ENCODE measurements around the gene SHOC1. TPM values are rescaled to one million over a fixed set of nuclear protein-coding genes. Genes with fewer than 3 reads are reported as not detected.

SHOC1 gene
- total and polyA plus RNA-seq, 10 donors: 0.07 TPM; not detected in 9

GRCh38 chr9:111805830-111806241 lies 11.1 kb upstream of the SHOC1 start:
- 61 to 80% (median 68%) methylated on average over 4 of the region's 4 CpGs for WGBS, 5 donors
- Histone ChIP-seq H3K9me3 (no peaks in the 10 kb centered on the region), H3K27ac (no peak overlapping the region), H3K36me3 (no peaks in the 10 kb centered on the region), H3K4me1 (peaks cover 0 to 12% (median 3%) of the 10 kb centered on the region in 6 donors), H3K27me3 (replicated peaks in 1 of 7) (no peaks in the 10 kb centered on the region), H3K4me3 (no peak overlapping the region)
- no peak for TF ChIP-seq CTCF (IDR thresholded peaks at IDR 0.05 in 8 of 11, conservative IDR thresholded peaks at IDR 0.05 in 3 of 11)
- no peak for TF ChIP-seq POLR2A (IDR thresholded peaks at IDR 0.05)
- no peak for TF ChIP-seq POLR2AphosphoS5 (IDR thresholded peaks at IDR 0.05)
- no peak for DNase-seq
- intact Hi-C loops (cut with DNase I; ENCODE audit: low total_unique reads): no loop called here

GRCh38 chr9:111805262-111805661 lies 10.5 kb upstream of the SHOC1 start:
- H3K36me3 ChIP-seq: no peaks in the 10 kb centered on the region
- DNase-seq: no peak
- intact Hi-C loops (cut with DNase I; ENCODE audit: low total_unique reads): no loop called here
- H3K9me3 ChIP-seq: no peaks in the 10 kb centered on the region
- H3K27me3 ChIP-seq (replicated peaks in 1 of 7): no peaks in the 10 kb centered on the region
- H3K4me1 ChIP-seq: peaks cover 0 to 13% (median 3%) of the 10 kb centered on the region in 6 donors
- 95 to 100% (median 96%) methylated on average over 2 of the region's 2 CpGs for WGBS, 5 donors
- H3K4me3 ChIP-seq: no peak overlapping the region
- no peak overlapping the region for H3K27ac ChIP-seq
- TF ChIP-seq POLR2AphosphoS5 (IDR thresholded peaks at IDR 0.05): no peak
- TF ChIP-seq CTCF (IDR thresholded peaks at IDR 0.05 in 8 of 11, conservative IDR thresholded peaks at IDR 0.05 in 3 of 11): no peak
- TF ChIP-seq POLR2A (IDR thresholded peaks at IDR 0.05): no peak

- no peaks in the 10 kb centered on the region for H3K27me3 ChIP-seq (replicated peaks in 1 of 7)
- no peak overlapping the region for H3K4me3 ChIP-seq
- no peak overlapping the region for H3K27ac ChIP-seq
- intact Hi-C loops (cut with DNase I; ENCODE audit: low total_unique reads): no loop called here
- H3K36me3 ChIP-seq: no peaks in the 10 kb centered on the region
- H3K4me1 ChIP-seq: peaks cover 0 to 19% (median 3%) of the 10 kb centered on the region in 6 donors
- WGBS, 5 donors: 66 to 84% (median 75%) methylated on average over 2 of the region's 2 CpGs
- DNase-seq: no peak
- no peaks in the 10 kb centered on the region for H3K9me3 ChIP-seq
- no peak for TF ChIP-seq POLR2A (IDR thresholded peaks at IDR 0.05)
- TF ChIP-seq CTCF (IDR thresholded peaks at IDR 0.05 in 8 of 11, conservative IDR thresholded peaks at IDR 0.05 in 3 of 11): no peak
- no peak for TF ChIP-seq POLR2AphosphoS5 (IDR thresholded peaks at IDR 0.05)
Measured at GRCh38 chr9:111804636-111805035, 9.9 kb upstream of the SHOC1 start.

- H3K27me3 ChIP-seq (replicated peaks in 1 of 7): no peaks in the 10 kb centered on the region
- H3K4me1 ChIP-seq: peaks cover 0 to 19% (median 3%) of the 10 kb centered on the region in 6 donors
- intact Hi-C loops (cut with DNase I; ENCODE audit: low total_unique reads): no loop called here
- no peak overlapping the region for H3K4me3 ChIP-seq
- TF ChIP-seq POLR2A (IDR thresholded peaks at IDR 0.05): no peak
- TF ChIP-seq POLR2AphosphoS5 (IDR thresholded peaks at IDR 0.05): no peak
- no peak for TF ChIP-seq CTCF (IDR thresholded peaks at IDR 0.05 in 8 of 11, conservative IDR thresholded peaks at IDR 0.05 in 3 of 11)
- DNase-seq: no peak
- no peaks in the 10 kb centered on the region for H3K36me3 ChIP-seq
- H3K27ac ChIP-seq: no peak overlapping the region
- no peaks in the 10 kb centered on the region for H3K9me3 ChIP-seq
- 66 to 79% (median 73%) methylated on average over 3 of the region's 3 CpGs for WGBS, 5 donors
Measured at GRCh38 chr9:111803924-111804323, 9.2 kb upstream of the SHOC1 start.

All from spleen (tissue), 11 donors.